Mesodermal cell (in vitro differentiated cells): ENCODE data around the gene NOL9.

Experiments
- H3K27ac ChIP-seq: 2 replicates; pipeline ENCODE4 v1.7.0; 2013; ENCODE audit warnings: mild to moderate bottlenecking, low read depth, low read length, moderate library complexity; ENCODE audit not compliant: severe bottlenecking
- H3K36me3 ChIP-seq: 2 replicates; pipeline ENCODE4 v1.7.1; 2013; ENCODE audit warnings: mild to moderate bottlenecking, low read length, moderate library complexity; ENCODE audit not compliant: control insufficient read depth, insufficient read depth
- H3K4me1 ChIP-seq: one replicate; pipeline ENCODE4 v1.7.1; 2013; ENCODE audit warnings: mild to moderate bottlenecking, low read length; ENCODE audit not compliant: insufficient read depth, control insufficient read depth, poor library complexity, severe bottlenecking
- H3K4me3 ChIP-seq: 2 replicates; pipeline ENCODE4 v1.7.0; 2013; ENCODE audit warnings: low read length, control low read depth, mild to moderate bottlenecking; ENCODE audit not compliant: insufficient read depth, poor library complexity, severe bottlenecking; ENCODE audit errors: extremely low read depth
- H3K9me3 ChIP-seq: 2 replicates; pipeline ENCODE4 v1.7.1; 2013; ENCODE audit warnings: mild to moderate bottlenecking, low read length, moderate library complexity; ENCODE audit not compliant: control insufficient read depth
- WGBS, 2 experiments: methylation state at CpG; one replicate each; pipeline ENCODE4 v1.1.5; 2013; ENCODE audit warnings: missing lambda C conversion rate in 2 of 2; ENCODE audit not compliant: insufficient coverage in 2 of 2; 5-methylcytosine and 5-hydroxymethylcytosine counted together

NOL9 gene

GRCh38 chr1:6596886-6597776 is 42.8 kb upstream of the NOL9 start:
- no peak overlapping the region for H3K4me3 ChIP-seq
- H3K36me3 ChIP-seq: peaks cover 66% of the 10 kb centered on the region
- 91% methylated on average over 8 to 11 of the region's 15 CpGs for WGBS, 2 experiments
- peaks cover 10% of the 10 kb centered on the region for H3K4me1 ChIP-seq
- no peak overlapping the region for H3K27ac ChIP-seq
- no peaks in the 10 kb centered on the region for H3K9me3 ChIP-seq

DNA sequence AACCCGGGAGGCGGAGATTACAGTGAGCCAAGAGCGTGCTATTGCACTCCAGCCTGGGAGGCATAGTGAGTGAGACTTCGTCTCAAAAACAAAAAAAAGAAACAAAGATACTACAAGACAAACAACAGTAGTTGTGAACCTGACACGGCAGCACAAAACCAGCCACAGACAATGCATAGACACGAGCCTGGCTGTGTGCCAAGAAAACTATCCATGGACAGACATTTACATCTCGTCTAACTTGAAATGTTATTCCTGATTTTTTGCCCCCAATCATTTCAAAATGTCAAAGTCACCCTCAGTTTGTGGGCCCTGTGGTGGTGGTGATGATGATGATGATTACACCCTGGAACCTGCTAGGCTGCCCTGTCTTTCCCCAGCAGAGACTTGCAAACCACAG is 42.0 kb upstream of the NOL9 start:
- 91 to 98% methylated on average over 5 to 6 of the region's 7 CpGs for WGBS, 2 experiments
- Histone ChIP-seq H3K9me3 (no peaks in the 10 kb centered on the region), H3K36me3 (peaks cover 72% of the 10 kb centered on the region), H3K4me1 (peaks cover 10% of the 10 kb centered on the region), H3K27ac (no peak overlapping the region), H3K4me3 (no peak overlapping the region)

DNA sequence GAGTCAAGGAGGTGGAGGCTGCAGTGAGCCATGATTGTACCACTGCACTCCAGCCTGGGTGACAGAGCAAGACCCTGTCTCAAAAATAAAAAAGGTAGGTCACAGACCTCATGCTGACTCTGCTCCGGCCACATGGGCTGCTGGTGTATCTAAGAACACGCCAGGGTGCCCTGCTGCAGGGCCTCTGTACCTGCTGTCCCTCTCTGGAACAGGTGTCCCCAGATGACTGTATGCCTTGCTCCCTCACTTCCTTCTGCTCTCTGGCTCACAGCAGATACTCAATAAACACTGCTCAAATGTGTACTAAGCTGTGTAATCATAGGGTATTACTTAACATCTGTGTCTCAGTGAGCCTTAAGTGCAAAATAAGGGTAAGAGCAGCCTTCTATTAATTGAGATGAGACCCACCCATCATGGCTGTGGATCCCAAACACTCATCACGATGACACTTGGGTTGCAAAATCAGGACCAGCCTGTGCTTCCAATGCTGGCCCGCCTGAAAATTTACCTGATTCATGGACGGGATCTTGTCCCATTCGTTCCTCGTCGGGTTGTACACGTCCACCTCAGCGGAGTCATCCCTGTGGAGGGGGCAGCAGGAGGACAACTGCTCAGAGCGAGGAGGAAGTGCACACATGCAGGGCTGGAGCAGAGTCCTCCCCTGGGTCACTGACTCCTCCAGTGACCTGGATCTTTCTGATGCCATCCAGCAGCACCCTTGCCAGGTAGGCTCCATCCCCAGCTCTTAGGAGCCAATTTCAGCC is 40.8 kb upstream of the NOL9 start:
- Histone ChIP-seq H3K27ac (no peak overlapping the region), H3K4me3 (no peak overlapping the region), H3K36me3 (peaks cover 84% of the 10 kb centered on the region), H3K9me3 (no peaks in the 10 kb centered on the region), H3K4me1 (peaks cover 10% of the 10 kb centered on the region)
- whole genome bisulfite sequencing, 2 experiments: 95 to 99% methylated on average over 11 of the region's 11 CpGs

- no peak overlapping the region for H3K4me3 ChIP-seq
- H3K9me3 ChIP-seq: no peaks in the 10 kb centered on the region
- H3K27ac ChIP-seq: no peak overlapping the region
- 96 to 98% methylated on average over 14 to 15 of the region's 15 CpGs for WGBS, 2 experiments
- H3K36me3 ChIP-seq: peaks cover 90% of the 10 kb centered on the region
- peaks cover 4% of the 10 kb centered on the region for H3K4me1 ChIP-seq
These were observed 39.5 kb upstream of the NOL9 start for GRCh38 chr1:6593810-6594209.

DNA sequence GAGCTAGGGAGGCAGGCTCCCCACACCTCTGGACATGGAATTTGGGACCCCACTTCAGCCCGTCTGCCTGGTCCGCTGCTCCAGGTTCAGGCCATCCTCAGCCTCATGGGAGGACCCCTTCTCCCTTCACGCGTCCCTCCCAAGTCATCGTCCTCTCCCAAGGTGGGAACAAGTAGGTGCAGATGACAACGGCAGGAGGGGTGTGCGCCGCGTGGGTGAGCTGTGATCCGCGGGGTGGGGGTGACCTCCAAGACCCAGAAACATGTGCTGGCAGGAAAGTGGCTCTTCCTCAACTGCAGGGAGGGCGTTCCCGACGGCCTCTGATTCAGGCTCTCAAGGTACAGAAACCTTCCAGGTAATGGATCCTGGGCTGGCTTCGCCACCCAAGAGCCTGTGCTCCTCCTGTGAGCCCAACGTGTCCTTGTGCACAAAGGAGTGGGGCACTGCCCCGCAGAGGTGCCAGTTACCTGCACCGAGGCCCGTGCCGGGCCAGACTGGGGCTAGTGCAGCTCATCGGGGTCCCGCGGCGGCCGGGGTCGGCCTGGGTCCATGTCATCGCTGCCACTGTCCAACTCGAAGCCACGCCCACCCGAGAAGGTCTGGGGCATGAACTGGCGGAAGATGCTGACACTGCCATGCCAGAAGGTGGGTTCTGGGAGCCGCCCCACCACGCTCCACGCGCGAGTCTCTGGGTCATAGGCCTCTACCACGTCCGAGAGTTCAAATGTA is 38.7 kb upstream of the NOL9 start:
- H3K36me3 ChIP-seq: peaks cover 90% of the 10 kb centered on the region

GRCh38 chr1:6592441-6592840 is 38.1 kb upstream of the NOL9 start:
- H3K4me3 ChIP-seq: no peak overlapping the region
- no peaks in the 10 kb centered on the region for H3K9me3 ChIP-seq
- no peak overlapping the region for H3K27ac ChIP-seq
- WGBS, 2 experiments: 86% methylated on average over 2 of the region's 5 CpGs; no CpG with 5 or more reads in 1 of the 2 experiments
- peaks cover 84% of the 10 kb centered on the region for H3K36me3 ChIP-seq
- peaks cover 4% of the 10 kb centered on the region for H3K4me1 ChIP-seq

More for the DNA sequence above, 38.7 kb upstream of the NOL9 start:
- Histone ChIP-seq H3K9me3 (no peaks in the 10 kb centered on the region), H3K4me1 (peaks cover 4% of the 10 kb centered on the region), H3K27ac (no peak overlapping the region), H3K4me3 (no peak overlapping the region)
- 95 to 96% methylated on average over 36 to 38 of the region's 38 CpGs for WGBS, 2 experiments

DNA sequence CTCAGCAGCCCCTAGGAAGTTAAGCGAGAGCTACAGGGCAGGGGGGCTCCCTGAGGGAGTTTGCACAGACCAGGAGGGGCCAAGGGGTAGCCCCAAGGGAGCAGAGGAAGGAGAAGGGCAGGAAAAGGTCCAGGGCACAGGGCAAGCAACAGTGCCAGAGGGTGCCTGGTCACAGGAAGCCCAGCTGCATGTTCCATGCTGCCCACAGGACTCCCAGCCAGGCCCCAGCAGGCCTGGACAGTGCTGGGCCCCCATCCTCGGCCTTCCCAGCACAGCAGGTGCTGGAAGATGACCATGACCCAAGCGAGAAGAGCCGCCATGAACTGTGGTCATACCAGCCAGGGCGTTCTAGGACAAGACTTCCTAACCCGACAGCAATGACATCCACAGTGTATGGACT is 37.3 kb upstream of the NOL9 start:
- H3K36me3 ChIP-seq: peaks cover 79% of the 10 kb centered on the region
- H3K4me3 ChIP-seq: no peak overlapping the region
- H3K4me1 ChIP-seq: no peaks in the 10 kb centered on the region
- WGBS, 2 experiments: 85 to 90% methylated on average over 5 to 6 of the region's 6 CpGs
- H3K9me3 ChIP-seq: no peaks in the 10 kb centered on the region
- H3K27ac ChIP-seq: peak overlapping the region; percentile 23

DNA sequence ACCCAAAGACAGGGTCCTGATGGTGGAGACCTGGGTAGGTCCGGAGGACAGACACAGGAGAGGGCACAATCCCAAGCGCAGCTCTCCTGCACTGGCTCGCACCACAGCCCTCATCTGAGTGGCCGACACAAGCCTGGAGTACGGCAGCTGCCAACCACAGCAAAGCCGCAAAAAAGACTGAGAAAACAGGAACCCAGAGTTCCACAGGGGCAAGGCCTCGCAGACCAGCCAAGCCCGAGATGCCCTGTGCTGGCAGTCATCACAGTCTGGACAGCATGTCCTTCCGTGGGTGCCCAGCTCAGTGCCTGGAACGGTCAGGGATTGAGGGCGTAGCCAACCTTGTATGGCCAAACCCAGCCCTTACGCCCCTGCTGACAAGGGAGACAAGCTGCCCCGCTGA is 36.9 kb upstream of the NOL9 start:
- H3K27ac ChIP-seq: peak overlapping the region; percentile 23
- H3K9me3 ChIP-seq: no peaks in the 10 kb centered on the region
- H3K4me3 ChIP-seq: no peak overlapping the region
- 91 to 97% methylated on average over 12 to 13 of the region's 13 CpGs for WGBS, 2 experiments
- peaks cover 76% of the 10 kb centered on the region for H3K36me3 ChIP-seq
- H3K4me1 ChIP-seq: no peaks in the 10 kb centered on the region

GRCh38 chr1:6590046-6590445 is 35.7 kb upstream of the NOL9 start:
- Histone ChIP-seq H3K36me3 (peaks cover 64% of the 10 kb centered on the region), H3K27ac (no peak overlapping the region), H3K4me1 (no peaks in the 10 kb centered on the region), H3K4me3 (no peak overlapping the region), H3K9me3 (no peaks in the 10 kb centered on the region)
- WGBS, 2 experiments: 86 to 91% methylated on average over 6 to 7 of the region's 7 CpGs

DNA sequence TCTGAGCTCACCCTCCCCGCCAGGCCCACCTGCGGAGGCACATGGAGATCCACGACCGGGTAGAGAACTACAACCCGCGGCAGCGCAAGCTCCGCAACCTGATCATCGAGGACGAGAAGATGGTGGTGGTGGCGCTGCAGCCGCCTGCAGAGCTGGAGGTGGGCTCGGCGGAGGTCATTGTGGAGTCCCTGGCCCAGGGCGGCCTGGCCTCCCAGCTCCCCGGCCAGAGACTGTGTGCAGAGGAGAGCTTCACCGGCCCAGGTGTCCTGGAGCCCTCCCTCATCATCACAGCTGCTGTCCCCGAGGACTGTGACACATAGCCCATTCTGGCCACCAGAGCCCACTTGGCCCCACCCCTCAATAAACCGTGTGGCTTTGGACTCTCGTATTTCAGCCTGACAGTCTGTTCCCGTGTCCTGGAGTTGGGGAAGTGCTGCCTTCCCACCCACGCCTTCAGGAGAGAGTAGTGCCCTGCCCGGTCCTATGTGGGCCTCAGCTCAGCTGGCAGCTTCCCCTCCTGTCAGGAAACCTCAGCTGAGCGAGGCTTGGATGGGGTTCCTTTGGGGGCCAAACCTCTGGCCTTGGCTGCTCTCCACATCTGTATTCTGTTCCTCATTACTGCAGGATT is 34.7 kb upstream of the NOL9 start:
- 90 to 93% methylated on average over 22 to 24 of the region's 24 CpGs for WGBS, 2 experiments
- H3K9me3 ChIP-seq: no peaks in the 10 kb centered on the region
- no peaks in the 10 kb centered on the region for H3K4me1 ChIP-seq
- H3K4me3 ChIP-seq: no peak overlapping the region
- H3K27ac ChIP-seq: no peak overlapping the region
- peaks cover 60% of the 10 kb centered on the region for H3K36me3 ChIP-seq
